ENCODE results near the gene WNT9A.
A peak's percentile ranks its signal among the peaks of the same experiment; 100 is the strongest.
"Not testable (repeated sequence)": the region's sequence is repeated elsewhere in the genome, so short reads cannot be mapped to it uniquely, and the experiment has no call there.

The WNT9A gene

GRCh38 chr1:227917081-227917950, 30.4 kb downstream of the WNT9A start:
- Histone ChIP-seq H3K4me1 (ENCODE audit: insufficient read depth, low read length) (peaks cover 28% of the 10 kb centered on the region), H3K4me3 (ENCODE audit: low read length) (no peak overlapping the region), H3K36me3 (ENCODE audit: insufficient read depth, low read depth, low read length) (no peaks in the 10 kb centered on the region), H3K9ac (ENCODE audit: low read depth, low read length) (no peak overlapping the region), H3K9me3 (ENCODE audit: insufficient read depth, low read depth, low read length) (no peaks in the 10 kb centered on the region), H3K27me3 (ENCODE audit: insufficient read depth, low read length) (no peaks in the 10 kb centered on the region), H3K27ac (ENCODE audit: low read length) (no peak overlapping the region)

- no peaks in the 10 kb centered on the region for H3K27me3 ChIP-seq (ENCODE audit: insufficient read depth, low read length)
- no peaks in the 10 kb centered on the region for H3K36me3 ChIP-seq (ENCODE audit: insufficient read depth, low read depth, low read length)
- H3K9ac ChIP-seq (ENCODE audit: low read depth, low read length), result no peak overlapping the region
- no peaks in the 10 kb centered on the region for H3K9me3 ChIP-seq (ENCODE audit: insufficient read depth, low read depth, low read length)
- H3K4me3 ChIP-seq (ENCODE audit: low read length), result no peak overlapping the region
- no peak overlapping the region for H3K27ac ChIP-seq (ENCODE audit: low read length)
- peaks cover 28% of the 10 kb centered on the region for H3K4me1 ChIP-seq (ENCODE audit: insufficient read depth, low read length)
Observed at GRCh38 chr1:227916655-227917054, 31.1 kb downstream of the WNT9A start.

GRCh38 chr1:227915564-227916553, 31.9 kb downstream of the WNT9A start:
- H3K9ac ChIP-seq (ENCODE audit: low read depth, low read length), result no peak overlapping the region
- H3K27ac ChIP-seq (ENCODE audit: low read length), result no peak overlapping the region
- H3K27me3 ChIP-seq (ENCODE audit: insufficient read depth, low read length), result no peaks in the 10 kb centered on the region
- H3K4me3 ChIP-seq (ENCODE audit: low read length), result no peak overlapping the region
- peaks cover 28% of the 10 kb centered on the region for H3K4me1 ChIP-seq (ENCODE audit: insufficient read depth, low read length)
- H3K36me3 ChIP-seq (ENCODE audit: insufficient read depth, low read depth, low read length), result no peaks in the 10 kb centered on the region
- H3K9me3 ChIP-seq (ENCODE audit: insufficient read depth, low read depth, low read length), result no peaks in the 10 kb centered on the region

GRCh38 chr1:227914801-227915563, 32.8 kb downstream of the WNT9A start:
- no peak overlapping the region for H3K9ac ChIP-seq (ENCODE audit: low read depth, low read length)
- no peak overlapping the region for H3K4me3 ChIP-seq (ENCODE audit: low read length)
- H3K27ac ChIP-seq (ENCODE audit: low read length), result no peak overlapping the region
- H3K27me3 ChIP-seq (ENCODE audit: insufficient read depth, low read length), result no peaks in the 10 kb centered on the region
- no peaks in the 10 kb centered on the region for H3K36me3 ChIP-seq (ENCODE audit: insufficient read depth, low read depth, low read length)
- H3K9me3 ChIP-seq (ENCODE audit: insufficient read depth, low read depth, low read length), result no peaks in the 10 kb centered on the region
- peaks cover 31% of the 10 kb centered on the region for H3K4me1 ChIP-seq (ENCODE audit: insufficient read depth, low read length)

- H3K27me3 ChIP-seq (ENCODE audit: insufficient read depth, low read length), result no peaks in the 10 kb centered on the region
- peaks cover 31% of the 10 kb centered on the region for H3K4me1 ChIP-seq (ENCODE audit: insufficient read depth, low read length)
- no peak overlapping the region for H3K4me3 ChIP-seq (ENCODE audit: low read length)
- H3K9me3 ChIP-seq (ENCODE audit: insufficient read depth, low read depth, low read length), result no peaks in the 10 kb centered on the region
- no peaks in the 10 kb centered on the region for H3K36me3 ChIP-seq (ENCODE audit: insufficient read depth, low read depth, low read length)
- no peak overlapping the region for H3K27ac ChIP-seq (ENCODE audit: low read length)
- no peak overlapping the region; the same call in 1 of the 2 replicates for H3K9ac ChIP-seq (ENCODE audit: low read depth, low read length)
Observed at GRCh38 chr1:227913764-227914721, 33.7 kb downstream of the WNT9A start.

- Histone ChIP-seq H3K9me3 (ENCODE audit: insufficient read depth, low read depth, low read length) (no peaks in the 10 kb centered on the region), H3K27me3 (ENCODE audit: insufficient read depth, low read length) (no peaks in the 10 kb centered on the region), H3K9ac (ENCODE audit: low read depth, low read length) (no peak overlapping the region; the same call in 1 of the 2 replicates), H3K4me1 (ENCODE audit: insufficient read depth, low read length) (peaks cover 31% of the 10 kb centered on the region), H3K4me3 (ENCODE audit: low read length) (no peak overlapping the region), H3K27ac (ENCODE audit: low read length) (no peak overlapping the region), H3K36me3 (ENCODE audit: insufficient read depth, low read depth, low read length) (no peaks in the 10 kb centered on the region)
Observed at GRCh38 chr1:227913396-227913763, 34.4 kb downstream of the WNT9A start.

- Histone ChIP-seq H3K27ac (ENCODE audit: low read length) (no peak overlapping the region), H3K9me3 (ENCODE audit: insufficient read depth, low read depth, low read length) (no peaks in the 10 kb centered on the region), H3K4me1 (ENCODE audit: insufficient read depth, low read length) (peaks cover 31% of the 10 kb centered on the region), H3K9ac (ENCODE audit: low read depth, low read length) (peak overlapping the region; percentile 3; the same call in 1 of the 2 replicates), H3K4me3 (ENCODE audit: low read length) (no peak overlapping the region), H3K27me3 (ENCODE audit: insufficient read depth, low read length) (no peaks in the 10 kb centered on the region), H3K36me3 (ENCODE audit: insufficient read depth, low read depth, low read length) (no peaks in the 10 kb centered on the region)
Observed at GRCh38 chr1:227912866-227913265, 34.9 kb downstream of the WNT9A start.

- Histone ChIP-seq H3K4me1 (ENCODE audit: insufficient read depth, low read length) (peaks cover 31% of the 10 kb centered on the region), H3K27ac (ENCODE audit: low read length) (no peak overlapping the region), H3K9ac (ENCODE audit: low read depth, low read length) (no peak overlapping the region), H3K36me3 (ENCODE audit: insufficient read depth, low read depth, low read length) (no peaks in the 10 kb centered on the region), H3K27me3 (ENCODE audit: insufficient read depth, low read length) (no peaks in the 10 kb centered on the region), H3K9me3 (ENCODE audit: insufficient read depth, low read depth, low read length) (no peaks in the 10 kb centered on the region), H3K4me3 (ENCODE audit: low read length) (no peak overlapping the region)
Observed at GRCh38 chr1:227911376-227911775, 36.4 kb downstream of the WNT9A start.

- no peaks in the 10 kb centered on the region for H3K27me3 ChIP-seq (ENCODE audit: insufficient read depth, low read length)
- H3K36me3 ChIP-seq (ENCODE audit: insufficient read depth, low read depth, low read length), result no peaks in the 10 kb centered on the region
- H3K27ac ChIP-seq (ENCODE audit: low read length), result no peak overlapping the region
- H3K9me3 ChIP-seq (ENCODE audit: insufficient read depth, low read depth, low read length), result no peaks in the 10 kb centered on the region
- peaks cover 24% of the 10 kb centered on the region; the same call in 1 of the 2 replicates for H3K4me1 ChIP-seq (ENCODE audit: insufficient read depth, low read length)
- H3K4me3 ChIP-seq (ENCODE audit: low read length), result no peak overlapping the region
- H3K9ac ChIP-seq (ENCODE audit: low read depth, low read length), result no peak overlapping the region
Observed at GRCh38 chr1:227910511-227911153, 37.1 kb downstream of the WNT9A start.

GRCh38 chr1:227909923-227910328, 37.8 kb downstream of the WNT9A start:
- H3K9ac ChIP-seq (ENCODE audit: low read depth, low read length); H3K9me3 ChIP-seq (ENCODE audit: insufficient read depth, low read depth, low read length); H3K4me3 ChIP-seq (ENCODE audit: low read length); H3K27ac ChIP-seq (ENCODE audit: low read length); H3K27me3 ChIP-seq (ENCODE audit: insufficient read depth, low read length); H3K36me3 ChIP-seq (ENCODE audit: insufficient read depth, low read depth, low read length): not testable (repeated sequence)
- H3K4me1 ChIP-seq (ENCODE audit: insufficient read depth, low read length), result peaks cover 24% of the 10 kb centered on the region; the same call in 1 of the 2 replicates

Data from iPS-20b (cell line).